Heart left ventricle (tissue), 16 donors: ENCODE measurements around the gene SPNS2. TPM values are rescaled to one million over a fixed set of nuclear protein-coding genes. Genes with fewer than 3 reads are reported as not detected.
A peak's percentile ranks its signal among the peaks of the same experiment; 100 is the strongest.

Source experiments
- ATAC-seq, 4 donors: fragments of 200-7000 bp; cut with Tn5 transposase; one replicate each; pipeline ENCODE4 v1.9.1; 2020 to 2022; ENCODE audit warnings: moderate library complexity in 4 of 4, mild to moderate bottlenecking in 3 of 4, moderate number of reproducible peaks in 1 of 4
- DNase-seq, 5 donors: peaks; one replicate each; pipeline ENCODE4 v3.0.0-alpha.2; 2020
- H3K27ac ChIP-seq, 12 donors: fragments of 200-600 bp; sonication (generic) in 4 of 12; one replicate each; pipeline versions ENCODE4 v1.5.0 to v1.8.0; 2016 to 2022; ENCODE audit warnings: mild to moderate bottlenecking in 2 of 12
- H3K27me3 ChIP-seq, 9 donors: fragments of 200-600 bp; sonication (generic) in 2 of 9; one replicate each; pipeline versions ENCODE4 v1.5.1 to v1.8.0; 2016 to 2022; ENCODE audit warnings: mild to moderate bottlenecking in 3 of 9
- H3K36me3 ChIP-seq, 9 donors: fragments of 200-600 bp; sonication (generic) in 2 of 9; one replicate each; pipeline versions ENCODE4 v1.5.0 to v1.8.0; 2018 to 2022; ENCODE audit warnings: mild to moderate bottlenecking in 2 of 9
- H3K4me1 ChIP-seq, 12 donors: fragments of 200-600 bp; sonication (generic) in 4 of 12; one replicate each; pipeline versions ENCODE4 v1.5.0 to v1.8.0; 2016 to 2022; ENCODE audit warnings: mild to moderate bottlenecking in 3 of 12
- H3K4me3 ChIP-seq, 12 donors: fragments of 200-600 bp; sonication (generic) in 4 of 12; one replicate each; pipeline versions ENCODE4 v1.5.0 to v1.8.0; 2017 to 2022; ENCODE audit warnings: mild to moderate bottlenecking in 9 of 12, moderate library complexity in 4 of 12
- H3K9me3 ChIP-seq, 12 donors: fragments of 200-600 bp; sonication (generic) in 4 of 12; one replicate each; pipeline versions ENCODE4 v1.5.0 to v1.8.0; 2016 to 2022; ENCODE audit warnings: mild to moderate bottlenecking in 1 of 12
- CTCF ChIP-seq, 12 donors: fragments of 200-600 bp; sonication (generic) in 4 of 12; IDR thresholded peaks; one replicate each; pipeline versions ENCODE4 v1.5.0 to v1.8.0; 2018 to 2022; ENCODE audit warnings: antibody characterized with exemption in 12 of 12, mild to moderate bottlenecking in 5 of 12
- POLR2A ChIP-seq, 2 donors: fragments of 450-650 bp; IDR thresholded peaks; one replicate each; pipeline ENCODE4 v1.6.1; 2017; ENCODE audit warnings: antibody characterized with exemption in 2 of 2, mild to moderate bottlenecking in 2 of 2, moderate library complexity in 2 of 2
- WGBS, 4 donors: extraction: QIAGEN DNeasy Blood & Tissue Kit in 2 of 4; methylation state at CpG; one replicate each; pipeline versions ENCODE4 v1.1.5 to v1.1.7; 2013 to 2018; 5-methylcytosine and 5-hydroxymethylcytosine counted together
- intact Hi-C, 10 donors: fragments of 100-400 bp; cut with DNase I; formaldehyde crosslinking; loops; one replicate each; pipeline versions ENCODE4 v1.11.1 to v1.14.2; 2022
- polyA plus RNA-seq, 2 donors: library from polyadenylated mRNA; stranded (reverse); fragments of 200-250 nt; gene quantifications; one replicate each; pipeline ENCODE4 v1.2.3, GENCODE V29; 2013
- total RNA-seq, 9 donors: library from RNA; depleted of rRNA in 2 of 9; stranded (reverse); fragments of >200 nt in 2 of 9; fragmentation: NEBNext Ultra II Directional in 3 of 9; extraction: Animal tissue kit (Norgen Biotek cat#: 25700) in 3 of 9; gene quantifications; one replicate each; pipeline versions ENCODE4 v1.1.0 to v1.2.4, GENCODE V29; 2016 to 2023
- donor health status: ischemic (EF 13 %, LVEDD 7.1; RV severe dilation, severe dysfunction).
- donor health status: healthy with polysubstance abuse.
- donor health status: DM: no; HTN: yes; CAD: no.
- donor health status: DM: no; HTN: no; CAD: no.
- donor health status: ischemic (EF 25% LVEDD 6.9; RV normal size, moderate dysfunction).
- donor health status: ischemic (EF 25% LVEDD 5.7; RV mildly dilated, moderate dysfunction).
- donor health status: healthy.
- donor health status: DM: yes; HTN: yes; CAD: no.
- donor health status: ischemic (EF 35%, LVEDD 5.7; RV mildly dilated, moderate dysfunction).
- donor health status: nonischemic (EF 11% LVEDD 7.7; RV severe dilation, severe dysfunction).
- donor health status: DM: yes; HTN: yes; CAD: no.
- donor health status: PGD.
- donor health status: ischemic (EF 29% LVEDD 5.4; RV normal size, mild dysfunction).
- donor health status: nonischemic (EF 23%, LVEDD 6.1; RV moderate dilation, normal function).

Gene SPNS2
- total and polyA plus RNA-seq, 11 donors = 6.4 to 22.0 (median 13.3) TPM

DNA sequence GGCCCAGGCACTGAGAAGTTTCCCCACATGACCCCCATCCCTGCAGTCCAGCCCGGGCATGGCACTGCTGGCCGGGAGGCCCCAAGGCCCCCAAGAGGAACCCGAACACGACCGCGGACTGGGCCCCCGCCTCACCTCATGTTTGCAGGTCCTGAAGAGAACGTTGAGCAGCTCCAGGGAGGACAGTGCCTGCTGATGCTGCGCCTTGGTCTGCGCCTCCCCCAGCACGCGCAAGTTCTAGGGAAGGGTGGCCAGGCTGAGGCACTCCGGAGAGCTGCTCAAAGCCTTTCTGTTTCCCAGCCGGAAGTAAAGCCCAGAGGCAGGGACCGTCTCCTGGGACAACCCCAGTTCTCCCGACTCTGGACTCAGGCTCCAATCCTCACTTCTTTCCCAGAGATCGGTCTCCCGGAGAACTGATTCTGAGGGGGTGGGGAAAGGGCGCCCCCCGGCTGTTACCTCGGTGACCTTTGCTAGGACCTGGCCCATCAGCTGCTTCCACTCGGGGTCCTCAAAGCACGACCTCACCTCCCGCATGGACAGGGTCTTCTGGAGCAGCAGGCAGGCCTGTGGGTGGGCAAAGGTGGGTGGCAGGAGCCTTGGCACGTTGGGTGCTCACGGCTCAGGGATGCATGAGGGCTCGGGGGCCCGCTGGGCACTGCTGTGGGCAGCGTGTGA, 42.8 kb downstream of the SPNS2 start:
- Histone ChIP-seq H3K4me3 (peak overlapping the region in 1 of 12 donors; percentile 7), H3K4me1 (peaks cover 7 to 55% (median 36%) of the 10 kb centered on the region in 12 donors), H3K36me3 (peaks cover 0 to 77% (median 57%) of the 10 kb centered on the region in 9 donors), H3K27me3 (no peaks in the 10 kb centered on the region), H3K9me3 (no peaks in the 10 kb centered on the region), H3K27ac (peak overlapping the region in 10 of 12 donors; percentile 34 to 80 (median 52))
- WGBS, 4 donors = 61 to 92% (median 72%) methylated on average over 2 to 29 of the region's 29 CpGs
- DNase-seq (peak in 2 of 5 donors; percentile 30 to 65), ATAC-seq (peak in 1 of 4 donors; percentile 9)
- TF ChIP-seq POLR2A (IDR thresholded peaks at IDR 0.05) (no peak), CTCF (IDR thresholded peaks at IDR 0.05) (peak in 5 of 12 donors; percentile 7 to 29 (median 22))
- intact Hi-C loops = loop anchor here in 5 of 10 donors (2.0 to 10.0 kb wide), 3 partner anchors 117 to 121 kb away; no protein-coding TSS in a partner anchor

- Histone ChIP-seq H3K36me3 (peaks cover 0 to 84% (median 64%) of the 10 kb centered on the region in 9 donors), H3K4me1 (peaks cover 4 to 48% (median 30%) of the 10 kb centered on the region in 12 donors), H3K27ac (peak overlapping the region in 5 of 12 donors; percentile 37 to 80 (median 55)), H3K4me3 (no peak overlapping the region), H3K9me3 (no peaks in the 10 kb centered on the region), H3K27me3 (no peaks in the 10 kb centered on the region)
- ATAC-seq = no peak
- WGBS, 4 donors = 92 to 97% (median 93%) methylated on average over 13 to 14 of the region's 14 CpGs
- no peak for TF ChIP-seq POLR2A (IDR thresholded peaks at IDR 0.05)
- no peak for TF ChIP-seq CTCF (IDR thresholded peaks at IDR 0.05)
- intact Hi-C loops = loop anchor here in 4 of 10 donors (5.0 to 10.0 kb wide), 2 partner anchors 117 to 120 kb away; no protein-coding TSS in a partner anchor
- peak in 2 of 5 donors; percentile 17 to 56 for DNase-seq
These were observed 43.5 kb downstream of the SPNS2 start for GRCh38 chr17:4542003-4542725.

DNA sequence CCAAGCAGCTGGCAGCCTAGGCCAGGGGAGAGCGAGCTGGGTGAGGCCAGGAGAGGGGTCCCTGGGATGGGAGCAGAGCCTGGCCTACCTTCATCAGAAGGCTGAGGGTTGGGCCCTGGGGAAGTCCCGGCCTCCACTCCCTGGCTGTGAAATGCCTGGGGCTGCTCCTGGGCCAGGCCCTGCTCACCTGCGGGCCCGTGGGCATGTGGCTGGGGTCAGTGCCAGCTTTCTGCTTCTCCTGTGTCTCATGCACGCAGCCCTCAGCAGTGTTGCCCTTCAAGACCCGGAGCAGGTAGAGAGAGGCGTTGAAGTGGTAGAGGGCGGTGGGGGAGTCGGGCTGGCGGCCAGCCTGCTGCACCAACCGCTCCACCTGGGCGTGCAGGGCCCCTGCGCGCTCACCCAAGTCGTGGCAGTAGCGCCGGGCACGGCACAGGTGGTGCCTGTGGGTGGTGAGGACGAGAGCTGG, 44.1 kb downstream of the SPNS2 start:
- ATAC-seq (no peak), DNase-seq (peak in 1 of 5 donors; percentile 27)
- Histone ChIP-seq H3K4me3 (no peak overlapping the region), H3K9me3 (no peaks in the 10 kb centered on the region), H3K27me3 (no peaks in the 10 kb centered on the region), H3K36me3 (peaks cover 0 to 90% (median 70%) of the 10 kb centered on the region in 9 donors), H3K4me1 (peaks cover under 1 to 42% (median 24%) of the 10 kb centered on the region in 12 donors), H3K27ac (no peak overlapping the region)
- TF ChIP-seq POLR2A (IDR thresholded peaks at IDR 0.05) = no peak
- no peak for TF ChIP-seq CTCF (IDR thresholded peaks at IDR 0.05)
- intact Hi-C loops = loop anchor here in 4 of 10 donors (5.0 to 10.0 kb wide), 2 partner anchors 118 to 120 kb away; no protein-coding TSS in a partner anchor
- WGBS, 4 donors = 94 to 97% (median 96%) methylated on average over 19 of the region's 19 CpGs
